ENCODE data around the gene PLEKHH1.

Gene PLEKHH1

DNA sequence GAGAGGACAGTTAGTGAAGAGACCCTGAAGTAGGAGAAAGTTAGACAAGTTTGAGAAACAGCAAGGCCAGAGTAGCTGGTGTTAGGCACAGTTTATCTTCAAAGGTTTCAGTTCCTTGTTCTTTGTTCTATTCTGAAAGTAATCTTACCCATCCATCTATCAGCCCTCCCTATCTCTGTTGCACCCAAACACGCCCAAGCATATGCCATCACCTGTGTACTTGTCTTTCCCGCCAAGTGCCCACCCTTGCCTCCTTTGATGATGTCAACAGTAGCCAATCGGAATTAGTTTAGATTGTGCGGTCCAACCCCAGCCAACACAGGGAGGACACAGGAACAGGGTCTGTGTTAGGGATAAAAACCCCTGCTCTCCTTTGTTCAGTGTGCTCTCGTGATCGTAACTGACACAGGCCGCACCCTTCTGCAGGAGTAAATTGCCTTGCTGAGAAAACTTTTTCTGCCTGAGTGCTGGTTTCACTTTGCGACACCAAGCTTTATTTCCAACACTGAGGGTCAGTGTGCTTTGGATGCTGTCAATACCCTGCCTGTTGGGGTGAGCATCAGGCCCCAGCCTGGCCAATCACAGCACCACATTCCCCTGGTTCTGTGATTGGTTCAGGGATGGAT lies 39.9 kb upstream of the PLEKHH1 start:
- no peak for DNase-seq (ENCODE audit: low read depth)
- TF ChIP-seq MYC (IDR thresholded peaks at IDR 0.05; ENCODE audit: low read depth, low read length) = no peak
- TF ChIP-seq, protein P1, sequence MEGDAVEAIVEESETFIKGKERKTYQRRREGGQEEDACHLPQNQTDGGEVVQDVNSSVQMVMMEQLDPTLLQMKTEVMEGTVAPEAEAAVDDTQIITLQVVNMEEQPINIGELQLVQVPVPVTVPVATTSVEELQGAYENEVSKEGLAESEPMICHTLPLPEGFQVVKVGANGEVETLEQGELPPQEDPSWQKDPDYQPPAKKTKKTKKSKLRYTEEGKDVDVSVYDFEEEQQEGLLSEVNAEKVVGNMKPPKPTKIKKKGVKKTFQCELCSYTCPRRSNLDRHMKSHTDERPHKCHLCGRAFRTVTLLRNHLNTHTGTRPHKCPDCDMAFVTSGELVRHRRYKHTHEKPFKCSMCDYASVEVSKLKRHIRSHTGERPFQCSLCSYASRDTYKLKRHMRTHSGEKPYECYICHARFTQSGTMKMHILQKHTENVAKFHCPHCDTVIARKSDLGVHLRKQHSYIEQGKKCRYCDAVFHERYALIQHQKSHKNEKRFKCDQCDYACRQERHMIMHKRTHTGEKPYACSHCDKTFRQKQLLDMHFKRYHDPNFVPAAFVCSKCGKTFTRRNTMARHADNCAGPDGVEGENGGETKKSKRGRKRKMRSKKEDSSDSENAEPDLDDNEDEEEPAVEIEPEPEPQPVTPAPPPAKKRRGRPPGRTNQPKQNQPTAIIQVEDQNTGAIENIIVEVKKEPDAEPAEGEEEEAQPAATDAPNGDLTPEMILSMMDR (IDR thresholded peaks at IDR 0.05; ENCODE audit: low read depth, low read length) = no peak
- no peak overlapping the region for H3K4me3 ChIP-seq (ENCODE audit: low read depth, low read length)

DNA sequence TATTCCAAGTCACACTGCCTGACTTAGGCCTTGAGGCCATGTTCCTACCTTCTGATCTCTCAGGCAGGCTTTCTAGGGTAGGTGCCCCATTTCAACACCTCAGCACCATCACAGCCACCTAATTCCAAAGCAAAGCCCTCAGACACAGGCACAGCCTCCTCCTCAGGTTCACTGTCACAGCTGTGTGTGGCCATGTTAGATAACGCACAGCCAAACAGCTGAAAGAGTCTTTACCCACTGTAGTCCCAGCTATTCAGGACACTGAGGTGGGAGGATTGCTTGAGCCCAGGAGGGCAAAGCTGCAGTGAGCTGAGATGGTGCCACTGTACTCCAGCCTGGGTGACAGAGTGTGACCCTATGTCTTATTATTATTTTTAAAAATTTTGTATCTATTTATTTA lies 37.3 kb upstream of the PLEKHH1 start:
- no peak for DNase-seq (ENCODE audit: low read depth)

DNA sequence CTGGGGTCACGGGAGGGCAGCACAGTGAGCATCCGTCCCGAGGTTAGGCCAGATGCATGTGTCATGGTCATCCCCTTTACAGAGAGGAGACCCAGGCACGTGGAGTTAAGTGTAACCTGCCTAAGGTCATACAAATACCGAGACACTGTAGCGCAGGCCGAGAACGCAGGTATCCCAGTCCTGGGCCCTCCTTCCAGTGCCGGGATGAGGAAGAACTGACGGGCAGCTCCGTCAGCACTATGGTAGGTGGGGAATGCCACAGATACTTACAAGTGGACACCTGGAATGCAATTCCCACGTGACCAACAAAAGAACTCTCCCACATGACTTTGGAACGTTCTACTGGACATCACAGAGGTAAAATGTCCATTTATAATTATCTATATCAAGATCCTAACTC lies 35.9 kb upstream of the PLEKHH1 start:
- DNase-seq (ENCODE audit: low read depth) = no peak
- no peak overlapping the region for H3K4me3 ChIP-seq (ENCODE audit: low read depth, low read length)
- no peak for TF ChIP-seq MYC (IDR thresholded peaks at IDR 0.05; ENCODE audit: low read depth, low read length)
- no peak for TF ChIP-seq POLR2A (IDR thresholded peaks at IDR 0.05; ENCODE audit: extremely low read depth, insufficient read length)
- TF ChIP-seq, protein P1 (IDR thresholded peaks at IDR 0.05; ENCODE audit: low read depth, low read length) = no peak
- TF ChIP-seq MAX (IDR thresholded peaks at IDR 0.05; ENCODE audit: low read depth, low read length) = no peak

More for the DNA sequence above, 37.3 kb upstream of the PLEKHH1 start:
- no peak for TF ChIP-seq MAX (IDR thresholded peaks at IDR 0.05; ENCODE audit: low read depth, low read length)
- TF ChIP-seq, protein P1 (IDR thresholded peaks at IDR 0.05; ENCODE audit: low read depth, low read length) = no peak
- TF ChIP-seq POLR2A (IDR thresholded peaks at IDR 0.05; ENCODE audit: extremely low read depth, insufficient read length) = no peak
- no peak for TF ChIP-seq MYC (IDR thresholded peaks at IDR 0.05; ENCODE audit: low read depth, low read length)
- H3K4me3 ChIP-seq (ENCODE audit: low read depth, low read length) = no peak overlapping the region

DNA sequence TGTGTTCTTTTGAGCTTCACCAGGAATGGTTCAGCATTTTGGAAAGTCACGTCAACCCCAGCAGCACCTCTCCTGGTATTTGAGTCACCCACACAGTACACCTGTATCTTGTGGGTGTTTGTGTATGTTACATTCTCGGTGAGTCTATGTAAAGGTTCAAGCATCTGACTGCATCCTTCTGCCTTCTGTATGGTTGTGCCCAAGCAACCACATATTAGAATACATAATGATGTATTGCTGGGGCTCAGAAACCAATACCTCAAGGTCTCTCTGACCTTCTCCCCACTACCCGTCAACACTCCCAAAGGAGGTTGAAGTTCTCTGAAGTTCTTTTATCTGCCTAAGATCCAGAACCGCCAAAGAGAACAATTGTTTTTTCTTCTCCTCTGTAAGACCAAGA lies 35.4 kb upstream of the PLEKHH1 start:
- no peak for DNase-seq (ENCODE audit: low read depth)
- TF ChIP-seq MAX (IDR thresholded peaks at IDR 0.05; ENCODE audit: low read depth, low read length) (no peak), POLR2A (IDR thresholded peaks at IDR 0.05; ENCODE audit: extremely low read depth, insufficient read length) (no peak), MYC (IDR thresholded peaks at IDR 0.05; ENCODE audit: low read depth, low read length) (no peak)
- TF ChIP-seq, protein P1 (IDR thresholded peaks at IDR 0.05; ENCODE audit: low read depth, low read length) = no peak
- no peak overlapping the region for H3K4me3 ChIP-seq (ENCODE audit: low read depth, low read length)

- DNase-seq (ENCODE audit: low read depth) = no peak
- TF ChIP-seq, protein P1 (IDR thresholded peaks at IDR 0.05; ENCODE audit: low read depth, low read length) = no peak
- TF ChIP-seq MAX (IDR thresholded peaks at IDR 0.05; ENCODE audit: low read depth, low read length) (no peak), MYC (IDR thresholded peaks at IDR 0.05; ENCODE audit: low read depth, low read length) (no peak), POLR2A (IDR thresholded peaks at IDR 0.05; ENCODE audit: extremely low read depth, insufficient read length) (no peak)
- H3K4me3 ChIP-seq (ENCODE audit: low read depth, low read length) = no peak overlapping the region
Measured at GRCh38 chr14:67500981-67501380, 32.1 kb upstream of the PLEKHH1 start.

DNA sequence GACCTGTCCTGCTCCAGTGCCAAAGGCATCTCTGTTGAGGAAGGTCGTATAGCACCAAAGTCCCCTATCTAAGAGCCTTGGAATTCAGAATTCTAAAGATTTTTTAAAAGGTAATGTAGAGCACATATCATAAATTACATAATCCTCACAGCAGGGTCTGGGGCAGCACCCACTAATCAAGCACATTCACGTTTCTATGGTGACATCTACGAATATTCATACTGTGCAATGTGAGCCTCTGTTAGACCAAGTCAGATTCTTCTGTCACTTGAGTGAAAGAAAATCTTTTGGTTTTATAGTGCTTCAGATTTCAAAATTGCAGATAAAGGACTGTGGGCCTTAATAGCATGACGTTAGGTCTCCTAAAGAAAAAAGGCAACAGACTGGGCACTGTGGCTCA lies 31.4 kb upstream of the PLEKHH1 start:
- no peak for DNase-seq (ENCODE audit: low read depth)
- TF ChIP-seq MAX (IDR thresholded peaks at IDR 0.05; ENCODE audit: low read depth, low read length) (no peak), POLR2A (IDR thresholded peaks at IDR 0.05; ENCODE audit: extremely low read depth, insufficient read length) (no peak), MYC (IDR thresholded peaks at IDR 0.05; ENCODE audit: low read depth, low read length) (no peak)
- TF ChIP-seq, protein P1 (IDR thresholded peaks at IDR 0.05; ENCODE audit: low read depth, low read length) = no peak
- H3K4me3 ChIP-seq (ENCODE audit: low read depth, low read length) = no peak overlapping the region

Measured in NB4 (cell line).